LNCaP clone FGC (cell line): Measurements from ENCODE around the gene CD151.

Experiments
- DNase-seq: peaks from one replicate; pipeline ENCODE4 v3.0.0-alpha.2; 2011; ENCODE audit warnings: low read depth
- H3K4me3 ChIP-seq: 2 replicates; pipeline ENCODE4 v1.5.1; 2011; ENCODE audit warnings: mild to moderate bottlenecking, low read depth, low read length, control low read depth
- TF ChIP-seq, protein P1 (sequence below): IDR thresholded peaks from 2 replicates; pipeline ENCODE4 v1.5.1; 2012; ENCODE audit warnings: mild to moderate bottlenecking; ENCODE audit not compliant: control insufficient read depth, insufficient read depth; ENCODE audit errors: extremely low read depth

The CD151 gene

GRCh38 chr11:871472-871871 lies 38.7 kb downstream of the CD151 start:
- no peak for DNase-seq
- no peak overlapping the region for H3K4me3 ChIP-seq
- TF ChIP-seq, protein P1, sequence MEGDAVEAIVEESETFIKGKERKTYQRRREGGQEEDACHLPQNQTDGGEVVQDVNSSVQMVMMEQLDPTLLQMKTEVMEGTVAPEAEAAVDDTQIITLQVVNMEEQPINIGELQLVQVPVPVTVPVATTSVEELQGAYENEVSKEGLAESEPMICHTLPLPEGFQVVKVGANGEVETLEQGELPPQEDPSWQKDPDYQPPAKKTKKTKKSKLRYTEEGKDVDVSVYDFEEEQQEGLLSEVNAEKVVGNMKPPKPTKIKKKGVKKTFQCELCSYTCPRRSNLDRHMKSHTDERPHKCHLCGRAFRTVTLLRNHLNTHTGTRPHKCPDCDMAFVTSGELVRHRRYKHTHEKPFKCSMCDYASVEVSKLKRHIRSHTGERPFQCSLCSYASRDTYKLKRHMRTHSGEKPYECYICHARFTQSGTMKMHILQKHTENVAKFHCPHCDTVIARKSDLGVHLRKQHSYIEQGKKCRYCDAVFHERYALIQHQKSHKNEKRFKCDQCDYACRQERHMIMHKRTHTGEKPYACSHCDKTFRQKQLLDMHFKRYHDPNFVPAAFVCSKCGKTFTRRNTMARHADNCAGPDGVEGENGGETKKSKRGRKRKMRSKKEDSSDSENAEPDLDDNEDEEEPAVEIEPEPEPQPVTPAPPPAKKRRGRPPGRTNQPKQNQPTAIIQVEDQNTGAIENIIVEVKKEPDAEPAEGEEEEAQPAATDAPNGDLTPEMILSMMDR, result no peak

- no peak overlapping the region for H3K4me3 ChIP-seq
- TF ChIP-seq, protein P1, result no peak
- DNase-seq, result no peak
Observed at GRCh38 chr11:872799-873198, 40.0 kb downstream of the CD151 start.

DNA sequence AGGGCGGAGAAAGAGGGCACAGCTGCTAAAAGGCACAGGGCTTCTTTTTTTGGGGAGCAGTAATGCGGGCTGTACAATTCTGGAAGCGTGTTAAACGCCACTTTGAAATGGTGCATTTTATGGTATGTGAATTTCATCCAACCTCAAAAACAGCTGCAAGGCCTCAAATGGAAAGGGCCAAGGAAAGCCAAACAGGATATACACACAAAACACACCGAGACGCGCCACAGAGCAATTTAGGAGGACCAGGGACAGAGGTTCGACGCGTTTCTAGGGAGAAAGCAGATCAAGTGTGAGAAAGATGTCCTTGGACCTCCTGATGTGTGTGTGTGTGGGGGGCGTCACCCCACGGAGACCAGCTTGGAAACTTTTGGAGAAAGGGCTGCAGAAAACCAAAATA lies 41.0 kb downstream of the CD151 start:
- no peak for DNase-seq
- H3K4me3 ChIP-seq, result no peak overlapping the region
- TF ChIP-seq, protein P1, result no peak

GRCh38 chr11:875203-875602 lies 42.5 kb downstream of the CD151 start:
- H3K4me3 ChIP-seq, result no peak overlapping the region
- TF ChIP-seq, protein P1, result no peak
- DNase-seq, result no peak

GRCh38 chr11:875769-876301 lies 43.1 kb downstream of the CD151 start:
- DNase-seq, result no peak
- TF ChIP-seq, protein P1, result no peak
- H3K4me3 ChIP-seq, result no peak overlapping the region

GRCh38 chr11:876545-876944 lies 43.8 kb downstream of the CD151 start:
- TF ChIP-seq, protein P1, result no peak
- DNase-seq, result peak; percentile 76
- no peak overlapping the region for H3K4me3 ChIP-seq

DNA sequence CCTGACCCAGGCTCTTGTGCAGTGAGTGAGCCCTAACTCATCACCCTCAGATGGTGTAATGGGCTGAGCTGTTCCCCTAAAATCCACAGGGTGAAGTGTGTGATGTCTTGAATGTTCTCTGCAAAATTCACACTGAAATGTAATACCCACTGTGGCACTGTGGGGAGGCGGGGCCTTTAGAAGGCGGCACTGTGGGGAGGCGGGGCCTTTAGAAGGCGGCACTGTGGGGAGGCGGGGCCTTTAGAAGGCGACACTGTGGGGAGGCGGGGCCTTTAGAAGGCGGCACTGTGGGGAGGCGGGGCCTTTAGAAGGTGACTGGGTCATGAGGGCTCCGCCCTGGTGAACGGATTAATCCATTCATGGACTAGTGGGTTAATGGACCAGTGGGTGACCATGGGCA lies 44.8 kb downstream of the CD151 start:
- TF ChIP-seq, protein P1, result no peak
- no peak overlapping the region for H3K4me3 ChIP-seq
- DNase-seq, result peak; percentile 31
